GM21529 (cell line): Measurements from ENCODE around the gene KRTAP5-5.
"Not testable (repeated sequence)": the region's sequence is repeated elsewhere in the genome, so short reads cannot be mapped to it uniquely, and the experiment has no call there.

ENCODE experiments used
- ATAC-seq: cut with Tn5 transposase; IDR thresholded peaks from one replicate; pipeline ENCODE4 v1.9.1; 2021; ENCODE audit not compliant: unreplicated experiment

Gene KRTAP5-5

DNA sequence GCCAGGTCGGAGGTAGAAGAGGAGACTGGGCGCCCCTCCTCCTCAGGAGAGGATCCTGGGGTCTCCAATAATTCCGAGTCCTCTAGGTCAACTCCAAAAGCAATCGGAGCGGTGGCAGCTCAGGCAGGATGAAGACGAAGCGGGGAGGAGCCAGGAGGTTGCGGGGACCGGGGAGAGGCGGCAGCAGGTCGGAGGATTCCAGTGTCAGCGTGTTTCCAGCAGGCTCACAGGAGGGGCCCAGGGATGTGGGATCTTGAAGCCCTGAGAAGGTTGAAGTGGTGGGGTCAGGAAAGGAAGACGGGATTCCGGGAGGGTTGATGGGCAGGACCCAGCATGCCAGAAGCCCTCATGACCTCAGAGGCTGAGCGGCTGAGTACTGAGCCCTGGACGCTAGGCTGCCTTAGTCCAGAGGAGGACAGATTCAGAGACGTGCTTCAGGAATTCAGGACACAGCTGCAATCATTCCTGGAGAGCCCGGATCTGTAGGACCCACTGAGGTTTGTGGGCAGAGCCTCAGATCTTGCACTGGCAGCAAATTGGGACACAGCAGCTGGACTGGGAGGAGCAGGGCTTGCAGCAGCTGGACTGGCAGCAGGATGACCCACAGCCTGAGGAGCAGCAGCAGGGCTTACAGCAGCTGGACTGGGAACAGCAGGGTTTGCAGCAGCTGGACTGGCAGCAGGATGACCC, 22.3 kb upstream of the KRTAP5-5 start:
- ATAC-seq = not testable (repeated sequence)

DNA sequence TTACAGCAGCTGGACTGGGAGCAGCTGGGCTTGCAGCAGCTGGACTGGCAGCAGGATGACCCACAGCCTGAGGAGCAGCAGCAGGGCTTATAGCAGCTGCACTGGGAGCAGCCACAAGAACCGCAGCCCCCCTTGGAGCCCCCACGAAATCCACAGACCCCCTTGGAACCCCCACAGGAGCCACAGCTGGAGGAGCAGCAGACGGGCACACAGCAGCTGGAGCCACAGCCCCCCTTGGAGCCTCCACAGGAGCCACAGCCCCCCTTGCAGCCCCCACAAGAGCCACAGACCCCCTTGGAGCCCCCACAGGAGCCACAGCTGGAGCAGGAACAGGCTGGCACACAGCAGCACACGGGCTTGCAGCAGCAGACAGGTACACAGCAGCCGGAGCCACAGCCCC, 21.7 kb upstream of the KRTAP5-5 start:
- not testable (repeated sequence) for ATAC-seq

DNA sequence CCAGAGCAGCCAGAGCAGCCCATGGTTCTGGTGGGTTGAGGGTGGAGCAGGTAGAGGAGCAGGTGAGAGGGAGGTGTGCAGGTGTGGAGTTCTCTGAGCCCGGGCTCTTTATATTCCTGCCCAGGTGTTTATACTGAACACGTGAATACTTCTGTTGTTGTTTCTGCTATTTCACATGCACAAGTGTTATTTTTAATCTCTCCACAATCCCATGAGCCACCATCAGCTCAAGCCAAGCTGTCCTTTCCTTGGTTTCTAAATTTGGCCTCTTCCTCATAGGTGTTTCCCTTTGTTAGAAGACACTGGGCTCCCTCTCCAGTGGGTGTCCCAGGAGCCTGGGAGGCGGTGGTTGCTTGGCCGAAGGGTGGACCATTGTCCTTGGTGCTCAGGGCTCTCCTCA, 21.2 kb upstream of the KRTAP5-5 start, which contains the start of gene KRTAP5-3:
Gene KRTAP5-3, minus strand, starts transcription at position 101 of the 400 bp plus-strand sequence. Its CDS starts 78 bp downstream, at position 23.
- no peak for ATAC-seq

DNA sequence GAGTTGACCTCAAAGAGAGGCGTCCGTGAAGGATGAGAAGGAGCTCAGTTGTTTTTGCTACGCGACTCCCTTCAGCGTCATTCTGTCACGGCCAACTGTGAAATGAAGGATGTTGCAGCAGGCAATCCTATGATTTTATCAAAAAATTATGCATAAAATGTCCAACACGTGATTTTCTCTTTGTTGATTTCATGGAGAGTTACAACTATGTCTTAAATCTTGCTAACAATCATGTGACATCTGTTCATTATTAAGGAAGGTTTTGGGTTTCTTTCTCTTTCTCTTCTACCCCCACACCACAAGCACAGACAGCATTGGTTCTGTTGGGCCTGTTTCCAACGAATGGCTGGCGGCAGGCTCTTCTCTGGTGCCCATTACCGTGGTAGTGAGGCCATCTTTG, 11.3 kb upstream of the KRTAP5-5 start:
- ATAC-seq = no peak

DNA sequence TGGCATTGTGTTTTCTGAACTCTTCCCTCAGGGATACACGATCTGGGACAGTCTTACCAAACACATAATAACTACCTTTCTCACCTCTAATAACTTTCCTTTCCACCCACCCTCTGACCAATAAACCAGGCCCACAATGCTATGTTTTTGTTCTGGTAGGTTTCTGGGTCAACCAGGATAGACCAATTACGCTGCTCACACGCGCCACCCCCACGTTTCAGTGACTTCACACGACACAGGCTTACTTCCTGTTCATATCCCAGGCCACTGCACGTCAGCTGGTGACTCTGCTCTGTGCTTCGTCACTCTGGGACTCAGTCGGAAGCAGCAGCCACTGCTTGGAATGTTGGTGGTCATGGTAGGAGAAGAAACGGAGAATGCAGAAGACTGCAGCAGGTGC, 10.1 kb upstream of the KRTAP5-5 start:
- ATAC-seq = no peak

DNA sequence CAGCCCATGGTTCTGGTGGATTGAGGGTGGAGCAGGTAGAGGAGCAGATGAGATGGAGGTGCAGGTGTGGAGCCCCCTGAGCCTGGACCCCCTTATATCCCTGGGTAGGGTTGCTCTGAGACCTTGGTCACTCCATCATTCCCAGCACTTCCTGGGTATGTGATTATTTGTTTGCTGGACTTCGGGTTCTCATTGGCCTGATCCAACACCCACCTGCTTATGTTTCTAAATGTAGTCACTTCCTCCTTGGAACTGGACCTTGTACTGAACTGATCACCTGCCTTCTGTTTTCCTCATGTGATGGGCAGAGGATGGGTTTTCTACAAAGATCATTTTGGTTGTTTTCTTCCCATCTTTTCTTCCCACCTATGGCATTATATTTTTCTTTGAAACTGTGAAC, 7.5 kb upstream of the KRTAP5-5 start, which contains the start of gene KRTAP5-4:
Gene KRTAP5-4, minus strand, starts transcription at position 53 of the 400 bp plus-strand sequence. Its CDS starts 45 bp downstream, at position 8.
- ATAC-seq = no peak

DNA sequence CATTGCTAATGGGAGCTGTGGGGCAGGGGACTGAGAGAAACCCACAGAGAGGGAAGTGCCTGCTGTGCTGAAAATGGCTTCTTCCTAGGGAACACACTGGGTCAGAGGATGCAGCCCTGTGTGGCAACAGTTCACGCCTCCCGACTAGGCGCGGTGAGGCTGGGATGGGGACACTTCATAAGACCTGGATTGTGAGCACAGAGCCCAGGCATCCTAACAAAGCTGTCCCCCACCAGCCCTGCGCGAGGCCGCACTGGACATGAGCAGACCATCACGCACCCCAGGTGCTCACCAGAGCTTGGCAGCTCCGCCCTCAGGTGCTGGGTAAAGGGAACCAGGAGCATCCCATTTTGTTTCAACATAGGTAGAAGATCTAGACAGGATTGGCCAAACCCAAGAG, 5.9 kb upstream of the KRTAP5-5 start:
- ATAC-seq = no peak

DNA sequence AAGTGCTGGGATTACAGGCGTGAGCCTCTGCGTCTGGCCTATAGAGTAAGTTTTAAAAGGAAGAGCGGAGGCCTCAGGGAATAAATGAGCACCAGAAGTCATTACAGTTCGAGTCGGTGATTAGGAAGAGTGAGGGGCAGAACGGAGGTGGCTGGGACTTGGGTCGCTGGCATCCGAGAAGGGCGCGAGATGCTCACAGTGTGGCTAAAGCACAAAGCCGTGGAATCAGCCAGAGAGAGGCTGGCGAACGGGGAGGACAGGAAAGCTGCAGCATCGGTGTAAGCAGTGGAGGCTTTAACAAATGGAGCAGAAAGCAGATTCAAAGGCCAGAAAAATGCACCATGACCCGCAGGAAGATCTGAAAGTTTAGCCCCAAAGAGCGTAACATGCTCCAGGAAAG, 5.0 kb upstream of the KRTAP5-5 start:
- no peak for ATAC-seq

DNA sequence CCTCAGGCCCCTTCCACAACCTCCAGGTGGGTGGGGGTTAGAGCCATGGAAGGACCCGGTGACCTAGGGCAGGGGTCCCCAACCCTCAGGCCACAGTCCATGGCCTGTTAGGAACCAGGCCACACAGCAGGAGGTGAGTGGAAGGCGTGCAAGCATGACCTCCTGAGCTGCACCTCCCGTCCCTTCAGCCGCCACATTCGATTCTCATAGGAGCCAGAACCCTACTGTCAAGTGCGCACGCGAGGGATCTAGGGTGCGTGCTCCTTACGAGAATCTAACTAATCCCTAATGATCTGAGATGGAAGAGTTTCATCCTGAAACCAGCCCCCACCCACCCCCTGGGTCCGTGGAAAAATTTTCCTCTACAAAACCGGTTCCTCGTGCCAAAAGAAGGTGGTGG, 4.0 kb upstream of the KRTAP5-5 start:
- no peak for ATAC-seq

DNA sequence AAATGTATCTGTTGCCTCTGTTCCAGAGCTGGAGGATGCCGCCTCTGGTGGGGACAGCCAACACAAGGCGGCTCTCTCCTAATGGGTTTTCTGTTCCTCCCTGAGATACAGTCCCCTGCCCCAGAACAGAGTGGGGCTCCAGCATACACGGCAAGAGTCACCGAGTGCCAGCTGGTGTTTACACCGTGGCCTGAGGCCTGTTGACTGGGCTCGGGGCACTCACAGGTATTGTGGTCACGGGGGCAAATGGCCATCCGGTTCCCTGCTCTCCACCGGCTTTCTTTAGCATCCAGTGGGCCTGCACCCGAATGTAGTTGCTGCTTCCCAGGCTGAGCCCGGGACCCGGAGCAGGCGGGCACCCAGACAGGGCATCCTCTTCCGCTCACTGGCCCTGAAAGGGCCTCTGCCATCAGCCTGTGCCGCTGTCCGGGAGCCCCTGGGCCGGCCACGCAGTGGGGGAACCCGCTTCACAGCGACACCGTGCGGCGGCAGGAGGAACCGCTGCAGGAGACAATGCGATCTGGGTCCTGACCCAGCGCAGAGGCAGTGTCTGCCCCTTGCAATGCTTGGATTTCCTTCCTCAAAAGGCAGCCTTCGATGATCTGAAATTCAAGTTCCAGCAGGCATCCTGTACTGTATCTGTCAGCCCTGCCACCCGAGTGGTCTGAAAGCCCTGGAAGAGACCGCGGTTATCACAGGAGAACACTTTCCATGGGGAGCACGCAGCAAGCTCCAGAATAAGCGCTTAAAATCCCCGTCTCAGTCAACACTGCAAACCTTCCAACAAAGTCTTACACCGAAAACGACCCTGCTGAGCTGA, 859 bp upstream of the KRTAP5-5 start:
- ATAC-seq = no peak

DNA sequence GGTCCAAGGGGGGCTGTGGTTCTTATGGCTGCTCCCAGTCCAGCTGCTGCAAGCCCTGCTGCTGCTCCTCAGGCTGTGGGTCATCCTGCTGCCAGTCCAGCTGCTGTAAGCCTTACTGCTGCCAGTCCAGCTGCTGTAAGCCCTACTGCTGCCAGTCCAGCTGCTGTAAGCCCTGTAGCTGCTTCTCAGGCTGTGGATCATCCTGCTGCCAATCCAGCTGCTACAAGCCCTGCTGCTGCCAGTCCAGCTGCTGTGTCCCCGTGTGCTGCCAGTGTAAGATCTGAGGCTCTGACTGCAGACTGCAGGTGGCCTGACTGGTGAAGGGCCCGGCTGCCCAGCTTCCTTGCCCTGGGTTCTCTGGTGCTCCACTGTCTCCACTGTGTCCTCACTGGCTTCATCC, 696 bp downstream of the KRTAP5-5 start:
- no peak for ATAC-seq

DNA sequence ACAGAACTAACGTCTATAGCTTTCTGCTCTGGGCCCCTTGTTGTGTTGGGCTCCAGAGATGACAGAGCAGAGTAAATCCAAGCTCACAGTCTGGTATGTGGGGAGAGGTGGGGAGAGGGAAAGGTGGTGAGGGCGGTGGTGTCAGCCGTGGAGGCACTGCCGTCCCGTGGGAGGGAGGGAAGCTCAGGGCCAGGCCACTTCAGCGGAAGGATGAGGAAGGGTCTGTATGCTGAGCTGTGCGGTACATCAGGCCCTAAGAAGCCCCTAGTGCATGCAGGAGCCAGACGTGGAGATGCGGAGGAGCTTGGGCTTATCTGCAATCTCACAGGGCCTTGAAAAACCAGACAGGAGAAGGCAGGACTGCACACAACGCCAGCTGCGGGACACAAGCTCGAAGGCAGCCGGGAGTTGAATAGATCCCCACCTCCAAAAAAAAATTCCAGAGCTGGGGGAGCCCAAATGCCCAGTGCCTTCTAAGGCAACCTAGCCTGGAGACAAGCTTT, 1.5 kb downstream of the KRTAP5-5 start:
- ATAC-seq = no peak

DNA sequence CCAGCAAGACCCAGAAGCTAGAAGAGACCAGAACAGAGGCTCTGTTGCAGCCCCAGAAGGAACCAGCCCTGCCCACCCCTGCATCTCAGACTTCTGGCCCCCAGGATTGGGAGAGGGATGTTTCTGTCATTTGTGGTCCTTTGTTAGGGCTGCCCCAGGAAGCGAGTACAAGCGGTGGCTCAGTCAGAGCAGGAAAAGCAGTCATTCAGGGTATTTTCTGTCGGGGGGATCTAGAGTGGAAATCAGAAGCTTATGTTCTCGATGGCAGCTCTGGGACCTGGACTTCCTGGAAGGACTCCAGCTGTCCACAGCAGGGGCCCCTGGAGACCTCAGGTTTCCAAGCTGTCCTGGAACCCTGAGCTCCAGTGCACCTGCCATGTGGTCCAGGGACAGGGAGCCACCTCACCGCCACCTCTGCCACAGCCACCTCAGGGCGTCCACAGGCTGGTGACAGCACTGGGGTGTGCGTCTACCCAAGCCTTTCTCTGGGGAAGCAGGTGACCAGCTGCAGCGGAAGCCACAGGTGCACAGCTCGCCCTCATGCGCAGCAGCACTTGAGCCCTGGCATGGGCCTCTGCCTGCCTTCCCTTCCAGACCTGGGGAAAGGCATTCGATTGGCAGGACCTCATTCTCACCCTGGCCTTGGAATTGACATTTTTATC, 2.6 kb downstream of the KRTAP5-5 start:
- no peak for ATAC-seq

DNA sequence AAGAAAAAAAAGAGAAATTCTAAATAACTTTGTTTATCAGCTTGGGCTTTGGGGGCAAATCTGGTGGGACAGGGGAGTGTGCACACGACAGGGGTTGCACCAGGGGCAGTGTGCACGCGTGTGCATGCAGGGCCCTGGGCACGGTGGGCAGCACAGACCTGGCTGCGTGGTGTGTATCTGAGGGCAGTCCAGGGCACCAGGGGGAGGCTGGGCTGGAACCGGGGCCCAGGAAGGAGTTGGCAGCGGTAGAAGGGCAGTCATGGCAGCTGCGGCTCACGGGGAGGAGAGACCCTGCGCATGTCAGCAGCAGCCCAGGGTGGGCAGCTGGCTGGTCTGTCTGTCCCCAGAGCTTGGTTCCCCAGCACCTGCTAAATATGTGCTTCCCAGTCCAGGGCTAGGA, 4.3 kb downstream of the KRTAP5-5 start:
- ATAC-seq = no peak

DNA sequence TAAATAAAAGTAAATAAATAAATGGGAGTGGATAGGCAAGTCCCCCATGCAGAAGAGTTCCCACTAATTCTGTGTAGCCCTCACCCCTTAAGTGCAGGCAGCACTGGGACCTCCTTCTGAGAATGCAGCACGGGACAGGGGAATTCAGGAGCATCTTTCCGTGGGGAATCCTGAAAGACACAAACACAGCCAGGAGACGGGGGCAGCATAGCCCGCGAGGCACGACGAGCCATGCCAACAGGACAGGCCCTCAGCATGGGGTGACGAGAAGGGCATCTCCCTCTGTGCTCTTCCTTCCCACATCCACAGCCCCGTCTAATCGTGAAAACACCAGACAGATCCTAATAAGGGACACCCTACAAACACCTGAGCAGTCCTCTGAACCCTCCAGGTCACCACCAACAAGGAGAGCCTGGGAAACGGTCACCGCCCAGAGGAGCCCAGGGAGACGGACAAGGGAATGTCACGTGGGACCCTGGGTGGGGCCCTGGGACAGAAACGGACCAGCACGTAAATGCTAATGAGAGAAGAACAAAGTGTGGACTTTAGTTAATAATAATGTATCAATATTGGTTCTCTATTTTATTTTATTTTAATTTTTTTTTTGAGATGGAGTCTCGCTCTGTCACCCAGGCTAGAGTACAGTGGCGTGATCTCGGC, 6.8 kb downstream of the KRTAP5-5 start:
- ATAC-seq = no peak

DNA sequence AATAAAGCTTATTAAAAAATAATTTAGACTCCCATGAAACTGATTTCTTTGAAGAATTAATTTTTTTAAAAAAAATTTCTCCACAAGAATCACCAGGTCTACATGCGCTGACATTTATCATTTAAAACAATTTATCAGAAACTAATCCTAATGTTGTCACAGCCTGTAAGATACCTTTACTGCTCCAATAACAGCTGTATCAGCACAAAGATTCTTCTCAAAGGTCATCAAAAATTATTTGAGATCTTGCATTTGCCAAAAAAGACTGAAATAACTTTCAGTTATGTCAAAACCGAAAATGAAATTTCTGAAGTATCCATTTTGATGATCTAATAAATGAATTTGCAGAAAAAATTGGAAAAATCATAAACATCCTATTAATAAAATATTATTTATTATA, 8.1 kb downstream of the KRTAP5-5 start:
- no peak for ATAC-seq

DNA sequence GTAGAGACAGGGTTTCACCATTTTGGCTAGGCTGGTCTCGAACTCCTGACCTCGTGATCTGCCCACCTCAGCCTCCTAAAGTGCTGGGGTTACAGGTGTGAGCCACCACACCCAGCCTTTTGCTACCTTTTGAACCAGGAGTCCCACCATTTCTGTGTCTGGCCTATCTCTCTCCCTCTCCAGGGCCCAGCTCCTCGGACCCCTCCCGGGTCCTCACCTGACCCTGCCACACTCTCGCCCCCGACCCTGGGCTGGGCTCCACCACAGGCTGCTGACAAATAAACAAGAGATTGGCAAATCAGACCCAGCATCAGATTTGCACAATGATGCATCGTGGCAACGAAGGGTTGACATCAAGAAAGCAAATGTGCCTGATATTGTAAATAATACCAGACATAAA, 8.8 kb downstream of the KRTAP5-5 start:
- ATAC-seq = no peak

DNA sequence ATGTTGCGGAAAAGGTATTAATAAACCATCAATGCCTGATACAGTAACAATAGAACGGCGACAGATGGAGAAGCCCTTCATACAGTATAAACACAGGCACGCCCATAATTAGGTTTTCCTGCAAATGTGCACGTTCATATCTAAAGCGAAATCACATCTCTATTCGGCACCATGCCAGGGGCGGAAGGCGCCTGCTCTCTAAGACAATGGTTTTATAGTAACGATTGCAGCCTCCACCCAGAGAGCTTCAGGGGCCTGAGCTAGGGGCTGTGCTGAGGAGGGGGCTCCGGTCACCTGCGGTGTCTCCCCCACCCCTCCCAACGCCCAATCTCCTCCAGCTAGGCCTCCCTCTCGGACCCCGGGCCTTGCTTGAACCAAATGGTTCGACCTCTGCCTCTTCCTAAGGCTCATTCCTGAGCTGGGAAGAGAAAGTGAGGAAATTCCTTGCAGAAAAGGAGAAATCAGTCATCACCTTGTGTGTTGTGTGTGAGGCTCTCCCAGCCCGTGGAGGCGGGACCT, 9.6 kb downstream of the KRTAP5-5 start:
- no peak for ATAC-seq

DNA sequence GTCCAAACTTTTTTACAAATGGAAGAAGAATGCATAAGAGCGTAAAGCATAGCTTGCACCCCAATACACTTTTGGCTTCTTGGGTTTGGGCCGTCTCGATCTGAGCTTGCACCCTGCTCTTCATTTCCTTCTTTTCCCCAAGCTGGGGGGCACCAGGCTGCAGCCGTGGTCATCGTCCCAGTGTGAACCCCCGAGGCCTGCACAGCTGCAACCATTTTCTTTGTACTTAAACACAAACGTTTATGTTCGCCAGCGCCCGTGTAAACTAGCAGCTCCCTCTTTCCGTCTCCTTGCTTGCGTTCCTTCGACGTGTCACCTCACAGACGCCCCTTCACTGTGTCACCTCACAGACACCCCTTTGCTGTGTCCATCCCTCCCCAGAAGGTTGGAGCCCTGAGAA, 10.1 kb downstream of the KRTAP5-5 start:
- no peak for ATAC-seq

DNA sequence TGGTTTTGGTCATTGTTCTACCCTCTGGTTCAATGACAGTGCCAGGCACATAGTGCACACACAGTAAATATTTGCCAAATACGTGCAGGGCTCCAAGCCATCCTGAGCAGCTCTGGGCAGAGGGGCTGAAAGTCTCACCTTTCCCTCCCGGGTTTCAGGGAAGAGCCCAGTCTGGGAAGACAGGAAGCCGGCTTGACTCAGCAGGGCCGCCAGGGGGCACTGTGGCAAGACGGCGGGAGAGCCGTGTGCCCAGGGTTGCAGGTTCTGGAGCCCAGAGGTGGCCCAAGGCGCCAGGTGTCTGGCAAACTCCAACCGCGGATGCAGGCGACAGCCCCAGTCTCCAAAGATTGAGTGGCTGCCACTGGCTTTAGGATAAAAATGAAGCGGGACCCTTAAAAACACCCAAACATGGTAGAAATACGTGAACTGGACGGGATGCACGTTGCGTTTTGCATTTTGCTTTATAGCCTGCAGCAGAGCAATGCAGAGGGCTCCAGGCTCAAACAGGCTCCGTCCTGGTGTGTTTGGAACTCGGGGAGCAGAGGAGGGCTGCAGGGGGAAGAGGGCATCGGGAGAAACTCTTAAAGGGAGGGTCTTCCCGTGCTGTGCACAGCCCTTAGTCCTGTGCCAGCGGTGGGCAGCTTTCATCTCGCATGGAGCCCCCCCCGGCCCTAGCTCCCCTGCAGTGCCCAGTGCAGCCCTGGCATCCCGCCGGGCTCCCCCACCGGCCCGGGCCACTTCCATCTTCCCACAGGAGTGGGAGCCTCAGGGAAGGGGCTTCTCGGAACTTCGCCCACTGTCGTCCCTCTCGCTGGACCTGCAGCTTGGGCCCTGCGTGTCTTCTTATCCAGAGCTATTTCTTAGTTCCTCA, 10.7 kb downstream of the KRTAP5-5 start:
- no peak for ATAC-seq
